Parathyroid adenoma (tissue), 2 donors: ENCODE measurements around the gene ARIH1.

ENCODE experiments used
- H2AFZ ChIP-seq: fragments of 300-600 bp; sonication (generic); one replicate; pipeline ENCODE4 v1.7.0; 2017; ENCODE audit warnings: antibody characterized with exemption, mild to moderate bottlenecking
- H3K27ac ChIP-seq: fragments of 300-600 bp; sonication (generic); one replicate; pipeline ENCODE4 v1.7.0; 2017
- H3K27me3 ChIP-seq: fragments of 300-600 bp; sonication (generic); one replicate; pipeline ENCODE4 v1.7.0; 2017; ENCODE audit warnings: low read length; ENCODE audit not compliant: control insufficient read depth, insufficient read depth
- H3K36me3 ChIP-seq: fragments of 300-600 bp; sonication (generic); one replicate; pipeline ENCODE4 v1.7.0; 2017; ENCODE audit warnings: low read length; ENCODE audit not compliant: control insufficient read depth, insufficient read depth
- H3K4me1 ChIP-seq: fragments of 300-600 bp; sonication (generic); one replicate; pipeline ENCODE4 v1.7.0; 2017; ENCODE audit warnings: control low read depth
- H3K4me2 ChIP-seq: fragments of 300-600 bp; sonication (generic); one replicate; pipeline ENCODE4 v1.7.0; 2017; ENCODE audit warnings: low read length
- H3K4me3 ChIP-seq: fragments of 300-600 bp; sonication (generic); one replicate; pipeline ENCODE4 v1.7.0; 2017; ENCODE audit warnings: low read depth, low read length
- H3K79me2 ChIP-seq: fragments of 300-600 bp; sonication (generic); one replicate; pipeline ENCODE4 v1.7.0; 2017; ENCODE audit warnings: control low read depth
- H3K9ac ChIP-seq: fragments of 300-600 bp; sonication (generic); one replicate; pipeline ENCODE4 v1.7.0; 2017; ENCODE audit warnings: mild to moderate bottlenecking
- H3K9me3 ChIP-seq: fragments of 300-600 bp; sonication (generic); one replicate; pipeline ENCODE4 v1.7.0; 2017; ENCODE audit warnings: low read length; ENCODE audit not compliant: control insufficient read depth
- CTCF ChIP-seq: fragments of 300-600 bp; sonication (generic); IDR thresholded peaks from one replicate; pipeline ENCODE4 v1.7.0; 2017; ENCODE audit warnings: antibody characterized with exemption, mild to moderate bottlenecking
- donor health status: primary hyperparathyroidism.

The ARIH1 gene

DNA sequence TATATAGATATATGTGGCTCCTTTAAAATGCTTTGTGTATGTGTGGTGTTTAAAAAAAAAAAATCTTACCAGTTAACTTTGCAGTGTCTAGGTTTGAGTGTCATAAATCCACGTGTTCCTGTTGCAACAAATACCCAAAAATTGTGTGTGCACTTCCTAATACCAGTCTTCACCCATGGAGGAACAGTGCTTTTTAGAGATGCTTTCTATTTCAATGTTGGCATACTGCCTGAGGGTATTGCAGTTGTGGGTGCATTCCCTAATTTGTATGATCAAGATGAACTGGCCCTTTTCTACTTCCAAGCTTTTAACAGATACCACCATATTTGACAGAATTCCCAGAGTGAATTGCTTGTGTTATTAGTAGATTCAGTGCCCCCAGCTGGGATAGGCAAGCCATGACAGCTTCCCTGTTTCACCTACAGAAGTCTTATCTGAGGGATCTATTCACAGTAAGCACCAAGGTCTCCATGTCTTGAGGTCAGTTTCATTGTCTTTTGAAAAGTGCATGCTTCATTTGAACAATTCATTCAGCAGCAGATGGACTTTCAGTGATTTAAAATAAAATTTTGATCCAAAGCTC is 111.4 kb downstream of the ARIH1 start:
- Histone ChIP-seq H3K4me3 (no peak overlapping the region), H3K79me2 (no peaks in the 10 kb centered on the region), H3K27me3 (no peaks in the 10 kb centered on the region), H3K36me3 (no peaks in the 10 kb centered on the region), H3K9ac (no peak overlapping the region), H3K4me1 (no peaks in the 10 kb centered on the region), H3K4me2 (no peak overlapping the region), H3K27ac (no peak overlapping the region), H3K9me3 (no peaks in the 10 kb centered on the region), H2AFZ (no peak overlapping the region)
- no peak for TF ChIP-seq CTCF

- no peak overlapping the region for H3K9ac ChIP-seq
- H3K9me3 ChIP-seq: no peaks in the 10 kb centered on the region
- H2AFZ ChIP-seq: no peak overlapping the region
- H3K27me3 ChIP-seq: no peaks in the 10 kb centered on the region
- H3K79me2 ChIP-seq: no peaks in the 10 kb centered on the region
- no peaks in the 10 kb centered on the region for H3K36me3 ChIP-seq
- H3K27ac ChIP-seq: no peak overlapping the region
- no peak overlapping the region for H3K4me3 ChIP-seq
- H3K4me1 ChIP-seq: no peaks in the 10 kb centered on the region
- no peak overlapping the region for H3K4me2 ChIP-seq
- no peak for TF ChIP-seq CTCF
Measured at GRCh38 chr15:72588096-72588495, 114.0 kb downstream of the ARIH1 start.

- H3K9me3 ChIP-seq: no peaks in the 10 kb centered on the region
- H3K9ac ChIP-seq: no peak overlapping the region
- no peak for TF ChIP-seq CTCF
- H3K4me2 ChIP-seq: no peak overlapping the region
- H3K36me3 ChIP-seq: no peaks in the 10 kb centered on the region
- H2AFZ ChIP-seq: no peak overlapping the region
- no peak overlapping the region for H3K27ac ChIP-seq
- no peak overlapping the region for H3K4me3 ChIP-seq
- H3K4me1 ChIP-seq: no peaks in the 10 kb centered on the region
- H3K79me2 ChIP-seq: no peaks in the 10 kb centered on the region
- H3K27me3 ChIP-seq: no peaks in the 10 kb centered on the region
Measured at GRCh38 chr15:72590427-72590826, 116.3 kb downstream of the ARIH1 start.

DNA sequence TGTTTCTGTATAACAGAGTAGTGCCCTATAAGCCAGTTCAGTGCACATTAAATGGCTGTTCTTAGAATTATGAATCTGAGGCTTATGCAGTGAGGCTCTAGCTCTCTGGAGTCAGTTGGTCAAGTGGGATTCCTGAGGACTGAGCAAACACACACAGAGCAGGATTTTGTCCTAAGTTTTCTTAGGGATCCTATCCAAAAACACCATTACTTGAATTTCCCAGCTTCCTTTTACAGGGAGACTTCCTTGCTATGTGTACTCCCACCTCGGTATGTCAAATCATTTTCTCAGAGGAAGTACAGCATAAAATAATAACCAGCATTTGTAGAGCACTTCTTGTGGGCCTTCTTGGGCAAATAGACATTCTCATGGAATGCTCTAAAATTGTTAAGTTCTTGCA is 117.2 kb downstream of the ARIH1 start:
- H3K27me3 ChIP-seq: no peaks in the 10 kb centered on the region
- H3K4me3 ChIP-seq: no peak overlapping the region
- H3K27ac ChIP-seq: no peak overlapping the region
- H3K79me2 ChIP-seq: no peaks in the 10 kb centered on the region
- no peak overlapping the region for H2AFZ ChIP-seq
- no peak overlapping the region for H3K9ac ChIP-seq
- TF ChIP-seq CTCF: no peak
- no peak overlapping the region for H3K4me2 ChIP-seq
- no peaks in the 10 kb centered on the region for H3K4me1 ChIP-seq
- H3K36me3 ChIP-seq: no peaks in the 10 kb centered on the region
- no peaks in the 10 kb centered on the region for H3K9me3 ChIP-seq

GRCh38 chr15:72592097-72592496 is 118.0 kb downstream of the ARIH1 start:
- Histone ChIP-seq H2AFZ (no peak overlapping the region), H3K9me3 (no peaks in the 10 kb centered on the region), H3K27ac (no peak overlapping the region), H3K79me2 (no peaks in the 10 kb centered on the region), H3K4me3 (no peak overlapping the region), H3K4me2 (no peak overlapping the region), H3K4me1 (peaks cover under 1% of the 10 kb centered on the region), H3K36me3 (no peaks in the 10 kb centered on the region), H3K9ac (no peak overlapping the region), H3K27me3 (no peaks in the 10 kb centered on the region)
- no peak for TF ChIP-seq CTCF
